22Rv1 (cell line): ENCODE results near the gene EPAS1.
"Not testable (repeated sequence)": the region's sequence is repeated elsewhere in the genome, so short reads cannot be mapped to it uniquely, and the experiment has no call there.

Experiments
- H3K27ac ChIP-seq: fragments of 450-650 bp; 2 replicates; pipeline ENCODE4 v1.5.1; 2017
- CTCF ChIP-seq: fragments of 450-650 bp; IDR thresholded peaks from 2 replicates; pipeline ENCODE4 v1.5.1; 2017; ENCODE audit warnings: mild to moderate bottlenecking
- ZFX ChIP-seq: fragments of 450-650 bp; IDR thresholded peaks from 2 replicates; pipeline ENCODE4 v1.6.1; 2017; ENCODE audit warnings: antibody characterized with exemption, borderline replicate concordance

EPAS1 gene

GRCh38 chr2:46392561-46393346, 95.5 kb downstream of the EPAS1 start:
- TF ChIP-seq ZFX = no peak
- TF ChIP-seq CTCF = no peak
- no peak overlapping the region for H3K27ac ChIP-seq

- TF ChIP-seq ZFX (no peak), CTCF (no peak)
These were observed 96.2 kb downstream of the EPAS1 start for GRCh38 chr2:46393347-46393820.

GRCh38 chr2:46393865-46394264, 96.7 kb downstream of the EPAS1 start:
- no peak overlapping the region for H3K27ac ChIP-seq

More at GRCh38 chr2:46393347-46393820, 96.2 kb downstream of the EPAS1 start:
- H3K27ac ChIP-seq = no peak overlapping the region

DNA sequence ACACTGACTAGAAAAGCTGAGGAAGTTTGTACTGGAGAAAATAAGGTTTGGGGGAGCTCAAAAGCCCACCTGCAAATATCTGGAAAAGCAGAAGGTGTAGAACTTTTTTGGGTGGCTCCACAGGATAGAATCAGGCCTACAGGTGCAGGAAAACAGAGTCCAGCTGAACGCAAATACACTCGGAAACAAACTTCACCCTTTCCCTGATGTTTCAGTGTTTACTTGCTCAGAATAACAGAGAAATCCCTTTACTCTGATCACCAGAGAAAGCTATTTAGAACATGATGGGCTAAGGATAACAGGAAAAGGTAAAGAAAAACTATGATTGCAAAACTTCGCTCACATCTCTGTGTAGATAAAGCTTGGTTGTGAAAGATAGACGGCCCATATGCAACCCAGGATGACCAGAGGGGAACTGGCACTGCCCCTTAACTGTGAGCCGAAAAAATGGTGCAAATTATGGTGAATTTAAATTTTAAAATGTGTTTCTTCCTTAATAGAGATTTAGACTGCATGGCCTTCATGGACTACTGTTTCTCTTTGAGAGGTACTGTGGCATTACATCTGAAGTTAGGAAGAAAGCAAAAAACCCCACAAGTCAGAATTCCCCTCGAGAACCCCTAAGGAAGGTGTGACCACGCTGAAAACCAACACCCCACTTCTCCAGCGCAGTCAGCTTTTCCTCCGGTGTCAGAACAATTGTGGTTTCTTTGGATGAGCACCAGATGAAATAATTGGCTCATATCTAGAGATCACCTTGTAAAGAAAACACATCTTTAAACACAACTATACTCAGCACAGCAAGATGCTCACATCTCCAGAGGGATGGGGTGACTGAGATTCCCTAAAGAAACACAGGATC, 97.7 kb downstream of the EPAS1 start:
- no peak for TF ChIP-seq ZFX
- TF ChIP-seq CTCF = no peak

More at GRCh38 chr2:46393865-46394264, 96.7 kb downstream of the EPAS1 start:
- TF ChIP-seq CTCF = no peak
- no peak for TF ChIP-seq ZFX

DNA sequence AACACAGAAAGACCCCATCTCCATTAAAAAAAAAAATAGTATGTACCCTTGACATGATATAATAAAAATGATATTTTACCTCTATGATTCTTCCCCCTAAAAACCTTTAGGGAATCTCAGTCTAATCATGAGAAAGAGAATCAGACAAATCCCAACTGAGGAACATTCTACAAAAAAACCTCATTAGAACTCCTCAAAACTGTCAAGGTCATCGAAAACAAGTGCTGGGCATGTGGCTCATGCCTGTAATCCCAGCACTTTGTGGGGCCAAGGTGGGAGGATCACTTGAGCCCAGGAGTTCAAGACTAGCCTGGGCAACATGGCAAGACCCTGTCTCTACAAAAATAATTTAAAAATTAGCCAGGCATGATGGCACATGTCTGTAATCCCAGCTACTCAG, 98.5 kb downstream of the EPAS1 start:
- H3K27ac ChIP-seq = not testable (repeated sequence)

More for the DNA sequence above, 97.7 kb downstream of the EPAS1 start:
- H3K27ac ChIP-seq = no peak overlapping the region

GRCh38 chr2:46400016-46400415, 102.8 kb downstream of the EPAS1 start:
- no peak overlapping the region for H3K27ac ChIP-seq
- TF ChIP-seq ZFX = no peak
- TF ChIP-seq CTCF = no peak

GRCh38 chr2:46402874-46403273, 105.7 kb downstream of the EPAS1 start:
- TF ChIP-seq ZFX = no peak
- no peak for TF ChIP-seq CTCF
- no peak overlapping the region for H3K27ac ChIP-seq
